Activated CD4-positive, alpha-beta T cell treated with anti-CD3 and anti-CD28 coated beads for 36 hours (primary cell): ENCODE data around the gene FBXL12. TPM values are rescaled to one million over a fixed set of nuclear protein-coding genes. Genes with fewer than 3 reads are reported as not detected.

Experiments
- ATAC-seq: fragments of 200-7000 bp; cut with Tn5 transposase; one replicate; pipeline ENCODE4 v1.10.0; 2021; ENCODE audit warnings: mild to moderate bottlenecking, moderate library complexity
- CTCF ChIA-PET: fragments of 350-600 bp; sonication (Branson Sonifier 250); formaldehyde crosslinking; loops from one replicate; lab custom pipeline; 2021; ENCODE audit warnings: antibody characterized with exemption; lab: Charles Lee
- POLR2A ChIA-PET: fragments of 350-600 bp; sonication (Branson Sonifier 250); formaldehyde crosslinking; loops from one replicate; lab custom pipeline; 2021; ENCODE audit warnings: antibody characterized with exemption, inconsistent platforms; lab: Charles Lee
- DNase-seq: peaks from one replicate; pipeline ENCODE4 v3.0.0-alpha.2; 2020
- H3K27ac Mint-ChIP-seq: one replicate; pipeline ENCODE4 v1.8.0; 2021; ENCODE audit warnings: mixed read lengths
- H3K27me3 Mint-ChIP-seq: one replicate; pipeline ENCODE4 v1.8.0; 2021; ENCODE audit warnings: mixed read lengths
- H3K36me3 Mint-ChIP-seq: one replicate; pipeline ENCODE4 v1.8.0; 2021; ENCODE audit warnings: low read depth, mixed read lengths
- H3K4me1 Mint-ChIP-seq: one replicate; pipeline ENCODE4 v1.8.0; 2021; ENCODE audit warnings: mixed read lengths
- H3K4me3 Mint-ChIP-seq: one replicate; pipeline ENCODE4 v1.8.0; 2021; ENCODE audit warnings: mild to moderate bottlenecking, moderate library complexity, mixed read lengths
- H3K9me3 Mint-ChIP-seq: one replicate; pipeline ENCODE4 v1.8.0; 2021; ENCODE audit warnings: low read depth, mixed read lengths
- intact Hi-C, 2 experiments: fragments of 100-400 bp; cut with DNase I in 1 of 2; cut with micrococcal nuclease in 1 of 2; formaldehyde crosslinking; loops; one replicate each; pipeline versions ENCODE4 v1.14.2 to v1.15.1; 2022 to 2024; cut with DNase I, micrococcal nuclease
- total RNA-seq, 2 experiments: library from RNA; stranded (reverse); gene quantifications; one replicate each; pipeline ENCODE4 v1.2.3, GENCODE V29; 2021

The FBXL12 gene, protein sequence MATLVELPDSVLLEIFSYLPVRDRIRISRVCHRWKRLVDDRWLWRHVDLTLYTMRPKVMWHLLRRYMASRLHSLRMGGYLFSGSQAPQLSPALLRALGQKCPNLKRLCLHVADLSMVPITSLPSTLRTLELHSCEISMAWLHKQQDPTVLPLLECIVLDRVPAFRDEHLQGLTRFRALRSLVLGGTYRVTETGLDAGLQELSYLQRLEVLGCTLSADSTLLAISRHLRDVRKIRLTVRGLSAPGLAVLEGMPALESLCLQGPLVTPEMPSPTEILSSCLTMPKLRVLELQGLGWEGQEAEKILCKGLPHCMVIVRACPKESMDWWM
- total RNA-seq = 10 to 100 TPM; 19.9 to 22.5 TPM

DNA sequence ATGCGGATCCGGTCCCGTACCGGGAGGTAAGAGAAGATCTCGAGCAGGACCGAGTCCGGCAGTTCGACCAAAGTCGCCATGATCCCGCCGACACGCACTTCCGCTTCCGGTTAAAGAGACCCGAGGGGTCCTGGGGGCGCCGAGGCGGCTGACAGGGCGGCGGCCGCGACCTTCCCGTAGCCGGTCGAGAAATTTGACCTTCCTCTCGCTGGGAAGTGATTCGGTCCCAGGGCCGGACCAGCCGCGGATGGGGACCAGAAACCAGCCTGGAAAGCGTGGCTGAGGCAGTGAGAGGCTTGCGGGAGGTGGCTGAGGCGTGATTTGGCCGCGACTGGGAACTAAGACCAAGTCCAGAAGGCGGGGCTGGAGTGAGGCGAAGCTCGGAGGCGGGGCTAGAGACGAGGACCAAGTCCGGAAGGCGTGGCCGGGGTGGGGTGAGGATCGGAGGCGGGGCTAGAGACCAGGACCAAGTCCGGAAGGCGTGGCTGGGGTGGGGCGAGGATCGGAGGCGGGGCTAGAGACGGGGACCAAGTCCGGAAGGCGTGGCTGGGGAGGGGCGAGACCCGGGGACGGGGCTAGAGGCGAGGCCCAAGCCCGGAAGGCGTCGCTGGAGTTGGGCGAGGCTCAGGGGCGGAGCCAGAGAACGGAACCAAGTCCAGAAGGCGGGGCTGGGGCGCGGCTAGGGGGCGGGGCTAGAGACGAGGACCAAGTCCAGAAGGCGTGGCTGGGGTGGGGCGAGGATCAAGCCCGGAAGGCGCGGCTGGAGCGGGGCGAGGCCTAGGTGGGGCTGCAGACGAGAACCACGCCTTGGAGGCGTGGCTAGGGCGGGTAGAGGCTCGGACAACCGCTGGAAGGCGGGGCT is at the start of gene FBXL12:
FBXL12 (minus strand) TSS at position 346 of the 862 bp plus-strand sequence; CDS start at position 80, 266 bp downstream.
- no peaks in the 10 kb centered on the region for H3K27me3 Mint-ChIP-seq
- H3K9me3 Mint-ChIP-seq = peaks cover 5% of the 10 kb centered on the region
- peak within 1 kb of the TSS; percentile 88 for H3K4me3 Mint-ChIP-seq
- peaks cover 26% of the 10 kb centered on the region for H3K4me1 Mint-ChIP-seq
- POLR2A ChIA-PET = interaction anchor here (0.5 to 1.0 kb wide), 5 partner anchors 9 to 286 kb away, joined by 3 to 6 read pairs (median 4); partner anchors contain the start of gene UBL5
- H3K36me3 Mint-ChIP-seq = peaks cover 35% of the 10 kb centered on the region
- CTCF ChIA-PET = interaction anchor here (1.0 kb wide), 1 partner anchor 23 kb away, joined by 3 read pairs; no protein-coding TSS in a partner anchor
- ATAC-seq = peak; percentile 92
- DNase-seq = peak; percentile 100
- H3K27ac Mint-ChIP-seq = peak within 1 kb of the TSS; percentile 90
- intact Hi-C loops = loop anchor here (1.0 to 2.0 kb wide), 14 partner anchors 8 to 1304 kb away; partner anchors contain the start of genes PIN1 (in 2 of the 2), UBL5 (in 2 of the 2), RAVER1 (in 1 of the 2) and ZNF317 (in 1 of the 2)

DNA sequence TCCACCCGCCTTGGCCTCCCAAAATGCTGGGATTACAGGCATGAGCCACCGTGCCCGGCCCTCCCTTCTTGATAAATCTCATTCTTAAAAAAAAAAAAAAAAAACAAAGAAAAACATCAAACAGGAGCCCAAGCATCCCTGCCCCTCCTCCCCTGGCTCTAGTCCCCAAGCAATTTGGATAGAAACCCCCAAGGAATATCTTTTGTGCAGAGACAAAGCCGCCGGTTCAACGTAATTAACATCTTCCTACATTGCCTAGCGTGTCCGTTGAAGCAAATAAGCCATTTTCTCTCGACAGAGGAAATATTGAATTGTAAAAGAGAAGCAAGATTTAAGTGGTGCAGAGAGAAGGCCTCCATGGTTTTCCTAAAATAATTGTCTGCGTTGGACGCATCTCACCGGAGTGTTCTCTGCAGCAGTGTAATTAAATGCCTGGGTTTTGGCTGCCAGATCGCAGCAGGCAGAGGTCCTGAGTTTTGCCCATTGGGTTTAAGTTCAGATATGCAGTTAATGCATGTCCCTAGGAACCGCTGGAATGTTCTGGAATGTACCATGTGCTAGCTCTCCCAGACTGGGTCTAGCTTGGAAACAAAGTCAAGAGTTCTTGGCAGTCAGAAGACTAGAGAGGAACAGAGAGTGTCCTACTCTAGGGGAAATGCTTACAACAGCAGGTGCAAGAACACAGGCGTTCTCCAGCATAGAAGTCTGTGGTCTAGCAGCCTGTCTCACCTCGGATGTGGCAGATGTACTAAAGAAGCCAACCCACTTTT is 47.0 kb upstream of the FBXL12 start:
- Mint-ChIP-seq H3K4me1 (peaks cover 52% of the 10 kb centered on the region), H3K36me3 (no peaks in the 10 kb centered on the region), H3K27me3 (no peaks in the 10 kb centered on the region), H3K4me3 (no peak overlapping the region), H3K27ac (peak overlapping the region; percentile 33), H3K9me3 (no peaks in the 10 kb centered on the region)
- DNase-seq = peak; percentile 44
- POLR2A ChIA-PET = no interaction called here
- intact Hi-C loops = no loop called here
- CTCF ChIA-PET = interaction anchor here (1.2 kb wide), 1 partner anchor 10 kb away, joined by 5 read pairs; no protein-coding TSS in a partner anchor
- peak; percentile 46 for ATAC-seq

DNA sequence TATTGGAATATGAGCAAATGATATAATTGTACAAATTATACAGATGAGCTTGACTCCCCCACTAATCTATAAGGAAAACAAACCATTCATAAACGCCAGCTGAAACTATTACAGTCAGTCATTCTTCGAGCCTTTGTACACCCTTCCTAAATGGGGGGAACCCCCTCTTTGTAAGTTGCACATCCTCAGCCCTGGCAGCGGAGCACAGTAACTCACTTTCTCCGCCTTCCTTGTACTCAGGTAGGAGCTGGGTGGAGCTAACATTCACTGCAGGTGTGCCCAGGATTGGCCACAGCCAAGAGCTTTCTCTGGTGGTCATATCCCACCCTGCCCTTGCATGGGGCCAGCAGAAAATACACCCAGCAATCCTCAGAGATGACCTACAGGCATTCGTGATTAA is 44.9 kb upstream of the FBXL12 start:
- ATAC-seq = peak; percentile 81
- H3K27ac Mint-ChIP-seq = peak overlapping the region; percentile 97

DNA sequence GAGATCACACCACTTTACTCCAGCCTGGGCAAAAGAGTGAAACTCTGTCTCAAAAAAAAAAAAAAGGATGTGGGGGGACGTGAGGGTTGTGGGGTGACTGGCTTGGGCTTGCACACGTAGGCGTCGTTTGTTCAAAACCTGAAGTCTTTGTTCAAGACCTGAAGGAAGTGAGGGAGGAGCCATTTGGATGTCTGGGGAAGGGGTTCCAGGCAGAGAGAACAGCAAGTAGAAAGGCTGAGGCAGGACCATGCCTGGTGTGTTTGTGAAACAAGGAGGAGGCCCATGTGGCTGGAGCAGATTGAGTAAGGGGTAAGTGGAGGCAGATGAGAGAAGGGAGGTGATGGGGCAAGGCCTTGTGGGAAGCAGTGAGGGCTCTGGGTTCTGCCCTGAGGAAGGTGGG is 44.1 kb upstream of the FBXL12 start:
- H3K9me3 Mint-ChIP-seq = no peaks in the 10 kb centered on the region
- H3K27ac Mint-ChIP-seq = peak overlapping the region; percentile 97
- no peaks in the 10 kb centered on the region for H3K27me3 Mint-ChIP-seq
- intact Hi-C loops = loop anchor here in 1 of 2 experiments (1.0 kb wide), 1 partner anchor 51 kb away; no protein-coding TSS in a partner anchor
- POLR2A ChIA-PET = interaction anchor here (0.6 kb wide), 1 partner anchor 215 kb away, joined by 5 read pairs; no protein-coding TSS in a partner anchor
- H3K36me3 Mint-ChIP-seq = no peaks in the 10 kb centered on the region
- DNase-seq = peak; percentile 53
- peak; percentile 40 for ATAC-seq
- peak overlapping the region; percentile 70 for H3K4me3 Mint-ChIP-seq
- H3K4me1 Mint-ChIP-seq = peaks cover 77% of the 10 kb centered on the region
- CTCF ChIA-PET = no interaction called here

More for the DNA sequence above, 44.9 kb upstream of the FBXL12 start:
- Mint-ChIP-seq H3K4me1 (peaks cover 69% of the 10 kb centered on the region), H3K4me3 (peak overlapping the region; percentile 70), H3K27me3 (no peaks in the 10 kb centered on the region), H3K36me3 (no peaks in the 10 kb centered on the region), H3K9me3 (no peaks in the 10 kb centered on the region)
- CTCF ChIA-PET = interaction anchor here (0.6 to 1.3 kb wide), 4 partner anchors 138 to 1293 kb away, joined by 3 to 4 read pairs (median 3); no protein-coding TSS in a partner anchor
- intact Hi-C loops = loop anchor here in 1 of 2 experiments (1.0 kb wide), 1 partner anchor 51 kb away; no protein-coding TSS in a partner anchor
- POLR2A ChIA-PET = interaction anchor here (0.5 kb wide), 1 partner anchor 240 kb away, joined by 5 read pairs; no protein-coding TSS in a partner anchor
- DNase-seq = peak; percentile 65

DNA sequence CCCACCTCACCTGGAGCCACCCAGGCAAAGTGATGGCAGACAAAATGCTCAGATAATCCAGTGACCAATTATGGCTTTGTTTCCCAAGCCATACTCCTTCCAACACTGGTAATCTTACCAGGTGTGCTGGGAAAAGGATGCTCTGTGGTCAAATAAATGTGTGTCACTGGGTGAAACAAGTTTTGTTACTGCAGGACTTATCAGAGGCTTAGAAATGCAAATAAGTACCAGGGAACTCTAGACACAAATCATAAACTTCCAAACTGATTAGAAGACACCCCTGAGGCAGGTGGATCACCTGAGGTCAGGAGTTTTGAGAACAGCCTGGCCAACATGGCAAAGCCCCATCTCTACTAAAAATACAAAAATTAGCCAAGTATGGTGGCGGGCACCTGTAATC is 42.6 kb upstream of the FBXL12 start:
- Mint-ChIP-seq H3K4me1 (peaks cover 88% of the 10 kb centered on the region), H3K36me3 (no peaks in the 10 kb centered on the region)
- POLR2A ChIA-PET = no interaction called here

DNA sequence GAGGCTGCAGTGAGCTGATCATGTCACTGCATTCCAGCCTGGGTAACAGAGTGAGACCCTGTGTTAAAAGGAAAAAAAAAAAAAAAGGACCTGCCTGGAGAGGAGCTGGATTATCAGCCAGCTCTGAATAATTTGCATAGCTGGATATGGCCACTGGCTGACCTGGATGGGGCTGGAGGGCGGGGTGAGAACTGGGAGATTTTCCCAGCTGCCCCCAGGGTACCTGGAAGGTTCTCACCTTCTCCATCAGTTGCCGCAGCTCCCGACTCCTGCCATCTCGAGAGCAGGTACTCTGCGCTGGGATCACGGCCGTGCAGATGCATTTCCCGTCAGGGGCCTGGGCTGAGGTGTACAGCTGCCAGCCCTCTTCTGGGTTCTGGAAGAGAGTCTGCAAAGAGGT is 41.5 kb upstream of the FBXL12 start:
- Mint-ChIP-seq H3K27me3 (no peaks in the 10 kb centered on the region), H3K9me3 (no peaks in the 10 kb centered on the region), H3K4me3 (no peak overlapping the region), H3K27ac (no peak overlapping the region), H3K36me3 (no peaks in the 10 kb centered on the region), H3K4me1 (peaks cover 81% of the 10 kb centered on the region)
- ChIA-PET CTCF (interaction anchor here (0.7 kb wide), 1 partner anchor 8 kb away, joined by 3 read pairs; no protein-coding TSS in a partner anchor), POLR2A (no interaction called here)
- no peak for ATAC-seq
- intact Hi-C loops = no loop called here
- DNase-seq = no peak

More for the DNA sequence above, 42.6 kb upstream of the FBXL12 start:
- Mint-ChIP-seq H3K4me3 (no peak overlapping the region), H3K27ac (no peak overlapping the region), H3K9me3 (no peaks in the 10 kb centered on the region), H3K27me3 (no peaks in the 10 kb centered on the region)
- intact Hi-C loops = no loop called here
- ATAC-seq (no peak), DNase-seq (no peak)
- CTCF ChIA-PET = no interaction called here

DNA sequence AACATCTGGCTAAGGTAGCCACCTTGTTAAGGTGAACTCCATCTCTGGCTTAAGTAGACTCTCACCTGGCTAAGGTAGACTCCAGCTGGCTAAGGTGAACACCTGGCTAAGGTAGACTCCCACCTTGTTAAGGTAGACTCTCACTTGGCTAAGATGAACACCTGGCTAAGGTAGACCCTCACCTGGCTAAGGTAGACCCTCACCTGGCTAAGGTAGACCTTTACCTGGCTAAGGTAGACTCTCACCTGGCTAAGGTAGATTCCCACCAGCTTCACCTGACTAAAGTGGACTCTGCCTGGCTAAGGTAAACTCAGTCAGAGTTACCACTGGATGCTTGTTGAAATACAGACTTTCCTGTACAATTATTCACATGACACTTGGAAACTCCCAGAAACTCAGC is 39.9 kb upstream of the FBXL12 start:
- H3K4me1 Mint-ChIP-seq = peaks cover 77% of the 10 kb centered on the region
- POLR2A ChIA-PET = no interaction called here
- no peak for DNase-seq
- no peaks in the 10 kb centered on the region for H3K9me3 Mint-ChIP-seq
- H3K4me3 Mint-ChIP-seq = no peak overlapping the region
- peak overlapping the region; percentile 89 for H3K27ac Mint-ChIP-seq
- CTCF ChIA-PET = interaction anchor here (0.7 to 1.0 kb wide), 2 partner anchors 143 to 171 kb away, joined by 3 read pairs; no protein-coding TSS in a partner anchor
- H3K27me3 Mint-ChIP-seq = no peaks in the 10 kb centered on the region
- no peak for ATAC-seq
- peaks cover 1% of the 10 kb centered on the region for H3K36me3 Mint-ChIP-seq
- intact Hi-C loops = no loop called here

DNA sequence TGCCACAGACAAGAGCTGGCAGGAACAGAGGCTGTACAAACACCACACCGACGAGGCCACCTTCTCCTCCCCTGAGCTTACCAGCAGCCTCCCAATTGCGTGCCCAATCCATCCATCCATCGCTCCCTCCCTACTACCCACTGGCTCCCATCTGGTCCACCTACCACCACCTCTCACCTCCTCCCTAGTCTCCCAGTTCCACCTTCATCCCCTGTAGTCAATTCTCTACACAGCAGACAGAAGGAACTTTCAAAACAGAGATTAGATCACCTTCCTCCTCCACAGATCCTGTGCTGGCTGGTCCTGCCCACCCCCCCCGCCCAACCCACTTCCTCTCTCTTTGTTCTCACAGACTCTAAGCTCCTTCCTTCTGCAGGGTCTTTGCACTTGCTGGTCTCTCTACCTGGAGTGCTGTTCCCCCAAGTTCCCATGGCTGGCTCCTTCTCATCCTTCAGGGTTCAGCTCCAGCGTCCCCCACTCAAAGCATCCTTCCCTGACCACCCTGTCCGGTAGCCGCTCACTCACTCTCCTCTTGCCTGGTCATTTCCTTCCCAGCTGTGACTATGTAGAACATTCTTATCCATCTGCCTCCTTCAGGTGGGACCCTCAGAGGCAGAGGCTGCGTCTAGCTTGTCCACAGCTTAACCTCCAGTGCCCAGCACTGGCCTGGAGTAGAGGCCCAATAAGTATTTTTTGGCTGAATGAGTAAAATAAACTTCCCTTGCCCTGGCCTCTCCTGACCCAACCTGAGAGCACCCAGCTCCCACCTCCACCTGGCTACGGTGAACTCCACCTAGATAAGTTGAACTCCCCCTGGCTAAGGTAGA is 39.3 kb upstream of the FBXL12 start:
- POLR2A ChIA-PET = no interaction called here
- ATAC-seq = peak; percentile 73
- peak; percentile 39 for DNase-seq
- H3K36me3 Mint-ChIP-seq = peaks cover 2% of the 10 kb centered on the region
- peak overlapping the region; percentile 89 for H3K27ac Mint-ChIP-seq
- no peaks in the 10 kb centered on the region for H3K27me3 Mint-ChIP-seq
- peak overlapping the region; percentile 54 for H3K4me3 Mint-ChIP-seq
- no peaks in the 10 kb centered on the region for H3K9me3 Mint-ChIP-seq
- peaks cover 76% of the 10 kb centered on the region for H3K4me1 Mint-ChIP-seq
- intact Hi-C loops = no loop called here
- CTCF ChIA-PET = interaction anchor here (0.6 to 1.2 kb wide), 5 partner anchors 12 to 381 kb away, joined by 3 to 6 read pairs (median 3); no protein-coding TSS in a partner anchor

DNA sequence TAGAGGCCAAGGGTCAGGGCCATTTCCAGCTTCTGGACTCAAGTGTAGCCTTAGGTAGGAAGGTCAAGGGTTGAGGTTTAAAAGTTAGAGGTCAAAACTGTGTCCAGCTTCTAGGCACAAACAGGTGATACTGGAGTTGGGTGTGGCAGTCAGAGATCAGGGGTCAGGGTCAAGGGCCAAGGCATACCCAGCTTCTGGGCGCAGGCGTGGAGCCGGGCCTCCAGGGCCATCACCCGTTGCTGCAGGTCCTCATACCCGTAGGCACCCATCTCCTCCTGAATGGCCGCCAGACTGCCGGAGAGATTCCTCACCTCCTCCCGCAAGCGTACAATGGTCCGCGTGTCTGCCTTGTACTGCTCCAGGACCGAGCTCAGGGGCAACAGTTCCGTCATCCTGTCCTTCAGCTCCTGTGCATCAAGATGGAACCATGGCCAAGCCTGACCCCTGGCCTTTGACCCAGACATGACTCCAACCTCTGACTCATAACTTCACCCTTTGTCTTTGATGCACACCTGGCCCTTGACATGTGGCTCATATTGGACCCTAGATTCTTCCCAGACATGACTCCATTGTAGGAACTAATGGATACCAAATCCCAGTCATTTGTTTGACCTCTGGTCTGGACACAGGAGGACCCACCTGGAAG is 38.3 kb upstream of the FBXL12 start:
- CTCF ChIA-PET = interaction anchor here (1.2 kb wide), 1 partner anchor 11 kb away, joined by 4 read pairs; no protein-coding TSS in a partner anchor
- Mint-ChIP-seq H3K4me1 (peaks cover 73% of the 10 kb centered on the region), H3K9me3 (no peaks in the 10 kb centered on the region), H3K27ac (peak overlapping the region; percentile 89), H3K36me3 (peaks cover 2% of the 10 kb centered on the region), H3K27me3 (no peaks in the 10 kb centered on the region), H3K4me3 (peak overlapping the region; percentile 54)
- intact Hi-C loops = no loop called here
- no peak for DNase-seq
- ATAC-seq = no peak
- POLR2A ChIA-PET = no interaction called here
